ENCODE results near the gene ZNF107.

- TF ChIP-seq CTCF (IDR thresholded peaks at IDR 0.05; ENCODE audit: low read depth, low read length, poor library complexity, severe bottlenecking) (no peak), EZH2phosphoT487 (IDR thresholded peaks at IDR 0.05; ENCODE audit: borderline replicate concordance, low read length) (no peak)
These were observed 19.8 kb downstream of the ZNF107 start for GRCh38 chr7:64685741-64686140.

Measured in DOHH2 (cell line).